SW 1271 (cell line): ENCODE results near the gene ARHGEF1.

Experiments
- DNase-seq, 2 experiments: peaks; one replicate each; lab custom pipeline; 2025; lab: John Stamatoyannopoulos, UW

ARHGEF1 gene

DNA sequence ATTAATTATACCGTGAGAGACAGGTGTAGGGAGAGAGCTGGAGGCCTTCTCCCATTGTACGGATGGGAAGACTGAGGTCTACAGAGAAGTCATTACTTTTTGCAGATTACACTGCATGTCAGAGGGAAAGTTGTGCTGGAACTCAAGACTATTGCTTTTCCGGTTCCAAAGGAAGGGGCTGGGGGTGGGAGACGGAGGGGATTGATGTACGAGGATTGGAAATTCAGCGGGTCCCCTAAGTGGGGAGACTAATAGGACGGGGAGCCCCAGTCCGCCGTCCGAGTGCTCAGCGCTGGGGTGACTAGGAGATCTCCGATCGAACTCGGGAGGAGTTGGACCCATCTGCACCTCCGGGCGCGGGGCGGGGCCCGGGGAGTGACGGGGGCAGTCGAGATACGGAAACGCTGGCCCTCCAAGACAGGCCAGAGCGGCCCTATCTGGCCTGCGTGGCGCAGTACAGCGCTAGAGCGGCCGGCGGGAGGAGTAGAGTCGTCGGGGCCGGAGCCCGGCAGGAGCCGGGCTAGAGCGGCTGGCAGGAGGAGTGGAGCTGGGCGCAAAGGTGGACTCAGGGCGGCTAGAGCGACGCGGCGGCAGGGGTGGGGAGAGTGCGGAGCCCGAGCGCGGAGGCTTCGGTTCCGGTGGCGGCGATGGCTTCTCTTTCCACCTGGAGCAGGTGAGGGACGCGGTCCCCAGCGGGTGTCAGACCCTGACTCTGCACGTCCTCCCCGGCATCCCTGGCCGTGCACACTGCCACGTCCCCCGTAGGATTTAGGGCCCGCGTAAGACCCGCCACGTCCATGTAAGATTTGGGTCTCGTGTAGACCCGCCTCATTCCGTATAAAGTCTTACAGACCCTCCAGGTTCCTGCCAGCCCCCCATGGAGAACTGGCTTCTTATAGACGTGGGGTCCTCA, 1.1 kb downstream of the ARHGEF1 start:
- DNase-seq, result peak; percentile 89 to 94

- DNase-seq, result no peak
Observed at GRCh38 chr19:41886761-41887710, 4.1 kb downstream of the ARHGEF1 start.

DNA sequence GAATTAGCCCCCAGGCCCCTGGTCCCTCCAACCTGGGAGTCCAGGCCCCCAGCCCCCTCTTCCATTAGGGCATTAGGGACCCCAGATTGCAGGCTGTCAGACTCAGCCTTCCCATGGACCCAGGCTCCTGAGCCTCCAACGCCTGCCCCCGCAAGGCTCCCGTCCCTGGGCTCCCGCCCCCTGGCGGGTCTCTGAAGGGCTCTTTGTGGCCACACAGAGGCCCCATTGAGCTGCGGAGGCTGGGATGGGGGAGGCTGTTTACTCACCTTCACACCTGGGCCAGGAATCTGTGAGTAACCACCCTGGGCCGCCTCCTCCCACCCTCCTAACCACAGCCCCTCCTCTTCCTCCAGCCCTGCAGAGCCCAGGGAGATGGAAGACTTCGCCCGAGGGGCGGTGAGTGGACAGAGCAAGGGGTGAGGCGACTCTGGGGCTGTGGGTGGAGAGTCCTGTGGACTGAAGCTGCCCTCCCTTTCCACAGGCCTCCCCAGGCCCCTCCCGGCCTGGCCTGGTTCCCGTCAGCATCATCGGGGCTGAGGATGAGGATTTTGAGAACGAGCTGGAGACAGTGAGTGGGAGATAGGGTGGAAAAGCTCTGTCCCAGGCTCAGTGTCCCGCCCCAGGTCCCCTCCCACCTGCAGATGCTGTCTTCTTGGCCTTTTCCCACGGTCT, 4.9 kb downstream of the ARHGEF1 start:
- DNase-seq, result no peak

- DNase-seq, result no peak
Observed at GRCh38 chr19:41888926-41889325, 5.9 kb downstream of the ARHGEF1 start.

GRCh38 chr19:41889896-41890295, 6.9 kb downstream of the ARHGEF1 start:
- no peak for DNase-seq

DNA sequence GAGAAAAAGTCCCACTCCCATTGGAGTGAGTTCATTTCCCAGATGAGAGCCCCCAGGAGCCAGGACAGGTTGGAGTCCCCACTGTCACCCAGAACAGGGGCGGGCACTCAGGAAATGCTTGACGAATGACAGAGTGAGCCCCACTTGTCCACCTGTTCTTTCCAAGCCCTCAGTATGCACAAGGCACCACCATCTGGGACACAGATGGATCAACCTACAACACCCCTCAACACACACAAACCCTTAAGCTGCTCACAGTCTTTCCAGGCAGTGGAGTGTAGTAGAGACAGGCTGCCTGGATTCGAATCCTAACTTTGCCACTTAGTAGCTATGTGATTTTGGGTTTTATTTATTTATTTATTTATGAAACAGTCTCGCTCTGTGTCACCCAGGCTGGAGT, 8.0 kb downstream of the ARHGEF1 start:
- no peak for DNase-seq

- DNase-seq, result no peak
Observed at GRCh38 chr19:41892173-41892902, 9.4 kb downstream of the ARHGEF1 start.

GRCh38 chr19:41893899-41894298, 10.9 kb downstream of the ARHGEF1 start:
- no peak for DNase-seq

- no peak for DNase-seq
Observed at GRCh38 chr19:41894350-41894749, 11.4 kb downstream of the ARHGEF1 start.

GRCh38 chr19:41895745-41896580, 13.0 kb downstream of the ARHGEF1 start:
- DNase-seq, result peak in 1 of 2 experiments; percentile 4

DNA sequence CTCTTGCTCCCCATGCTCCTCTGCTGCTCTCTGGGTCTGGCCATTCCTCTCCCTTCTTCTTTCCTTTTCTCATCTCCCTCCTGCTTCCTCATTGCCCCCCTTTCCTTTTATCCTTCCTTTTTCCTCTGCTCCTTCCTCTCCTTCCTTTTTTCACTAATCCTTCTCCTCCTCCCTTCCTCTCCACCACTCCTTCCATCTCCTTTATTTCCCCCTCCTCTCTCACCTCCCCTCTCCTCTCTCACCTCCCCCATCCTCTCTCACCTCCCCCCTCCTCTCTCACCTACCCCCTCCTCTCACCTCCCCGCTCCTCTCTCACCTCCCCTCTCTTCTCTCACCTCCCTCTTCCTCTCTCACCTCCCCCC, 13.6 kb downstream of the ARHGEF1 start:
- DNase-seq, result no peak

DNA sequence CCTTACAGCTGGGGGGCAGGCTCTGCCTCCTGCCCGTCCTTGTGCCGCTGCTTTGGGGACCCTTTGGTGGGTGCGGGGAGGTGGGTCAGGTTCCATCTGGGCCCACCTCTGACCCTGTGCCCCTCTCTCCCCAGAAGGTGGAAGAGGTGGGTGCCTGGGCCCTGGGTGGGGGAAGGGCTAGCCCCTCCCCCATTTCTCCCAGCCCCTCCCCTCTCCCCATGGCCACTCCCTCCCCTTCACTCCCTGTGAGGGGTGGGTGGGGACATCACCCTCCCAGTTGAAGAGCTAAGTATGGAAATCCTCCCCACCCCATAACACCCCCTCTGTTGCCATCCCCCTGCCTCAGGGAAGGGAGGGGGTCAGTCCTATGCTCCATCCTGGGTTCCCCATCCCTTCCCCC, 14.2 kb downstream of the ARHGEF1 start:
- DNase-seq, result no peak

DNA sequence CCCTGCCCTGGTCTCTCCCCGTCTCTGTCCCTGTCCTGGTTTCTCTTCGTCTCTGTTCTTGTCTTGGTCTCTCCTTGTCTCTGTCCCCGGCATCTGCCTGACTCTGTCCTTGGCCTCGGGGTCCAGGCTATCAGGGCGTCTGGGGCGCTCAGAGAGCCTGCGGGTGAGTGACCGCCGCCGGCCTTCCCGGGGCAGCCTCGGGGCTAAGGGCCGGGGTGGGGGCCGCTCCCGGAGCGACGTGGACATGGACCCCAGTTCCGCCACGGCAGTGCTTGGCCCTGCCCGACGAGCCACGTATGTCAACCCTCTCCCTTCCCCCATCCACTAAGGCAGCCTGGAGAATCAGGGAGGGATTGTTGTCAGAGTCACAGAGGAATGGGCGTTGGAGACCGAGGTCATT, 14.8 kb downstream of the ARHGEF1 start:
- DNase-seq, result no peak

DNA sequence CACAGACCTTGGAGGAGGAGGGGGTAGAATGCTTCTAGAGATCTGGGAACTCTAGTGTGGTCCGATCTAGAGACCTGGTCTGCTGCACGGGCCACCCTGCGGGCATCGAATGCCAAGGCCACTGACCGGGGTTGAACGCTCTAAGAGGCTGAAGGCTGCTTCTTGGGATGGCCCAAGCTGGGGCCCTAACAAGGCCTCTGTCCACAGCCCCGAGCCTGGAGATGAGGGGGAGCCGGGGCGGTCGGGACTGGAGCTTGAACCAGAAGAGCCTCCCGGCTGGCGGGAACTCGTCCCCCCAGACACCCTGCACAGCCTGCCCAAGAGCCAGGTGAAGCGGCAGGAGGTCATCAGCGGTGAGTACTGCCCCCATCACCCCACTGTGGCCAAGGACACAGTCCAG, 15.3 kb downstream of the ARHGEF1 start:
- no peak for DNase-seq

DNA sequence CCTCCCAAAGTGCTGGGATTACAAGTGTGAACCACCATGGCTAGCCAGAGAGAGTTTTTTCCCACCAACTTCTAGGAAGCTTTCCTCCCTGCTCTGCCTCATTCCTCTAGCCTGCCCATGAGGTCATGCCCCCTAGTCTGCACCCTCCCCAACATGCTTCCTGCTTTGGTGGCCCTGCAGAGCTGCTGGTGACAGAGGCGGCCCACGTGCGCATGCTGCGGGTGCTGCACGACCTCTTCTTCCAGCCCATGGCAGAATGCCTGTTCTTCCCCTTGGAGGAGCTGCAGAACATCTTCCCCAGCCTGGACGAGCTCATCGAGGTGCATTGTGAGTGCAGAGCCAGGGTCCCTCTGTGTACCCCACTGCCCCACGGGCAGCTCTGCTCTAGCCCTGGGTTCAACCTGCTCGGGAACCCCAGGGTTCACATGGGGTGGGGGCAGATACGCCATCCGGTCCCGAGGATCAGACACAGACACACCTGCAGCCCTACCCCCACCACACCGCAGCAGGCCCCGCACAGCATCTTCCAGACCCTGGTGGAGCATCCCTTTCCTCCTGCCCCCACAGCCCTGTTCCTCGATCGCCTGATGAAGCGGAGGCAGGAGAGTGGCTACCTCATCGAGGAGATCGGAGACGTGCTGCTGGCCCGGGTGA, 18.9 kb downstream of the ARHGEF1 start:
- DNase-seq, result no peak

DNA sequence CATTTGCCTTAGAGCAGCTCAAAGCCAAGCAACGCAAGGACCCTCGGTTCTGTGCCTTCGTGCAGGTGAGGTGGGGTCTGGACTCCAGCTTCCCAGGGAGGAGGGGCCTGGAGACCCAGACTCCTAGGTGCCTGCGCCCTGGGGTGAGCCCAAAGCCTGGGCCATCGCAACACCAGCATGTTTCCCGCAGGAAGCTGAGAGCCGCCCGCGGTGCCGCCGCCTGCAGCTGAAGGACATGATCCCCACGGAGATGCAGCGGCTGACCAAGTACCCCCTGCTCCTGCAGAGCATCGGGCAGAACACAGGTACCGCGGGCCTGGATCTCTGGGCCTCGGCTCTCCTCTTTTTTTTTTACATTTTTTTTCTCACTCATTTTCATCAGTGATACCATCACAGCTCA, 19.6 kb downstream of the ARHGEF1 start:
- DNase-seq, result no peak

DNA sequence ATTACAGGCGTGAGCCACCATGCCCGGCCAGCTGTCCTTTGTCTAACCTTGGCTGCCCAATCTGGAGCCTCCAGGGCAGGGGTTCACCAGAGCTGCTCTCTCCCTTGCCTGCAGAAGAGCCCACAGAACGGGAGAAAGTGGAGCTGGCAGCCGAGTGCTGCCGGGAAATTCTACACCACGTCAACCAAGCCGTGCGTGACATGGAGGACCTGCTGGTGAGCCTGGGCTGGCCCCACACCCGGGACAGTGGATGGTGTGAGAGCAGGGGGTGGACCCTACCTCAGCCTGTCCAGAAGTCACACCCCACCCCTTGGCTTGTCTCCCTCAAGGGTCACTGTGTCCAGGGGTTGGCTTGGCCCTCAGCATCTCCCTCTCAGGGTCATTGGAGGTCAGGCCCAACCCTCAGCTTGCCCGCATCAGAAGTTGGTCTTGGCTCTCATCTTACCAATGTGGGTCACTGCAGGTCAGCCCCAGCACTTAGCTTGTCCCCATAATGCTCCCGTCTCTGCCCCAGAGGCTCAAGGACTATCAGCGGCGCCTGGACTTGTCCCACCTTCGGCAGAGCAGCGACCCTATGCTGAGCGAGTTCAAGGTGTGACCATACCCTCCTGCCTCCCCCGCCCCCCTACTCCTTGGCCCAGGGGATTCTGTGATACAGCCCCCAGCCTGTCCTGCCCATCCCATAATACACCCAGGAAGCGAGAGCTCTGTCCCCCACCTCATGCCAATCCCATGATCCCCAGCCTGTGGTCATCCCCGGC, 20.4 kb downstream of the ARHGEF1 start:
- no peak for DNase-seq

- DNase-seq, result no peak
Observed at GRCh38 chr19:41904118-41904870, 21.3 kb downstream of the ARHGEF1 start.
